SK-N-SH (cell line): ENCODE results near the gene DSE. TPM values are rescaled to one million over a fixed set of nuclear protein-coding genes. Genes with fewer than 3 reads are reported as not detected.
"Not testable (repeated sequence)": the region's sequence is repeated elsewhere in the genome, so short reads cannot be mapped to it uniquely, and the experiment has no call there.

Experiments
- CTCF ChIA-PET: fragments of 300-600, 350-600 bp; formaldehyde crosslinking; extraction: SDS; loops from one replicate; lab custom pipeline; 2021; lab: Yijun Ruan, JAX
- POLR2A ChIA-PET: fragments of 350-600 bp; sonication (Branson Sonifier 250); formaldehyde crosslinking; extraction: SDS; loops from one replicate; lab custom pipeline; 2020; ENCODE audit warnings: antibody characterized with exemption, inconsistent platforms; lab: Yijun Ruan, JAX
- DNase-seq: peaks from one replicate; pipeline ENCODE4 v3.0.0; 2012
- H2AFZ ChIP-seq: fragments of 200-600 bp; sonication (generic); 2 replicates; pipeline ENCODE4 v1.8.1; 2016; ENCODE audit warnings: antibody characterized with exemption, mild to moderate bottlenecking, low read depth
- H3F3A ChIP-seq: fragments of 200-600 bp; sonication (generic); replicated peaks from 2 replicates; pipeline ENCODE3; 2016; ENCODE audit warnings: antibody characterized with exemption, mild to moderate bottlenecking; ENCODE audit not compliant: insufficient read depth
- H3K27ac ChIP-seq, 2 experiments: fragments of 200-500 bp in 1 of 2; fragments of 200-600 bp in 1 of 2; sonication (Bioruptor generic) in 1 of 2; sonication (generic), shearing (Covaris generic) in 1 of 2; 2 replicates each; pipeline versions ENCODE4 v1.5.1 to v1.6.1; 2014 to 2016; ENCODE audit warnings: low read depth in 2 of 2, inconsistent platforms in 1 of 2, low read length in 1 of 2, mild to moderate bottlenecking in 1 of 2, mixed read lengths in 1 of 2
- H3K27me3 ChIP-seq: fragments of 200-600 bp; sonication (generic), shearing (Covaris generic); 2 replicates; pipeline ENCODE4 v1.6.1; 2016; ENCODE audit warnings: mixed run types; ENCODE audit not compliant: insufficient read depth
- H3K36me3 ChIP-seq, 2 experiments: fragments of 200-500 bp in 1 of 2; fragments of 200-600 bp in 1 of 2; sonication (Bioruptor generic) in 1 of 2; sonication (generic) in 1 of 2; replicated peaks in 1 of 2; 2 replicates each; pipeline versions ENCODE3 to v1.5.1; 2014 to 2016; ENCODE audit warnings: low read length in 1 of 2, mild to moderate bottlenecking in 1 of 2; ENCODE audit not compliant: insufficient read depth in 2 of 2, control insufficient read depth in 1 of 2
- H3K4me1 ChIP-seq, 2 experiments: fragments of 200-500 bp in 1 of 2; fragments of 200-600 bp in 1 of 2; sonication (Bioruptor generic) in 1 of 2; sonication (generic), shearing (Covaris generic) in 1 of 2; 2 replicates each; pipeline versions ENCODE4 v1.5.1 to v1.6.1; 2014 to 2016; ENCODE audit warnings: low read depth in 1 of 2, low read length in 1 of 2, mixed run types in 1 of 2; ENCODE audit not compliant: insufficient read depth in 2 of 2, control insufficient read depth in 1 of 2
- H3K4me2 ChIP-seq: fragments of 200-600 bp; sonication (generic), shearing (Covaris generic); 2 replicates; pipeline ENCODE4 v1.6.1; 2017; ENCODE audit warnings: mixed run types
- H3K4me3 ChIP-seq, 2 experiments: fragments of 200-500 bp in 1 of 2; fragments of 200-600 bp in 1 of 2; sonication (Bioruptor generic) in 1 of 2; sonication (generic), shearing (Covaris generic) in 1 of 2; 2 replicates each; pipeline versions ENCODE4 v1.5.1 to v1.8.1; 2014 to 2016; ENCODE audit warnings: low read depth in 2 of 2, inconsistent platforms in 1 of 2, low read length in 1 of 2, mild to moderate bottlenecking in 1 of 2, mixed read lengths in 1 of 2, moderate library complexity in 1 of 2
- H3K79me2 ChIP-seq: fragments of 200-600 bp; sonication (generic); 2 replicates; pipeline ENCODE4 v1.8.1; 2017; ENCODE audit warnings: mild to moderate bottlenecking; ENCODE audit not compliant: insufficient read depth
- H3K9ac ChIP-seq: fragments of 200-600 bp; sonication (generic); 2 replicates; pipeline ENCODE4 v1.6.1; 2017; ENCODE audit warnings: mixed run types
- H3K9me2 ChIP-seq: fragments of 200-600 bp; sonication (generic); 2 replicates; pipeline ENCODE4 v1.6.1; 2017; ENCODE audit warnings: mixed run types
- H3K9me3 ChIP-seq: fragments of 200-600 bp; sonication (generic); 2 replicates; pipeline ENCODE4 v1.6.1; 2017; ENCODE audit warnings: mixed run types, mild to moderate bottlenecking, moderate library complexity
- H4K20me1 ChIP-seq: fragments of 200-600 bp; sonication (generic); 2 replicates; pipeline ENCODE4 v1.6.1; 2017; ENCODE audit warnings: mild to moderate bottlenecking, mixed run types; ENCODE audit not compliant: insufficient read depth
- CHD2 ChIP-seq: fragments of 150-350 bp; IDR thresholded peaks from 2 replicates; pipeline ENCODE4 v1.6.1; 2018; ENCODE audit warnings: low read length; ENCODE audit not compliant: partially characterized antibody
- NFIC ChIP-seq: IDR thresholded peaks from 2 replicates; pipeline ENCODE4 v1.4.0; 2012; ENCODE audit warnings: borderline replicate concordance
- POLR2AphosphoS5 ChIP-seq: IDR thresholded peaks from 2 replicates; pipeline ENCODE4 v1.6.1; 2012; ENCODE audit warnings: low read depth, low read length
- RCOR1 ChIP-seq: fragments of 150-350 bp; IDR thresholded peaks from 2 replicates; pipeline ENCODE4 v1.6.1; 2017; ENCODE audit warnings: antibody characterized with exemption, low read length
- TCF12 ChIP-seq: IDR thresholded peaks from 2 replicates; pipeline ENCODE4 v1.4.0; 2012
- TEAD4 ChIP-seq: IDR thresholded peaks from 2 replicates; pipeline ENCODE4 v1.4.0; 2012; ENCODE audit warnings: mild to moderate bottlenecking, borderline replicate concordance; ENCODE audit not compliant: insufficient read depth
- WGBS: methylation state at CpG from one replicate; pipeline ENCODE4 v1.1.6; 2017; ENCODE audit warnings: low lambda C conversion rate; 5-methylcytosine and 5-hydroxymethylcytosine counted together
- polyA plus RNA-seq, 3 experiments: library from polyadenylated mRNA; depleted of rRNA; stranded (reverse); fragments of >200 nt; gene quantifications; 2 replicates each; pipeline ENCODE4 v1.2.3, GENCODE V29; 2012
- TF ChIP-seq, protein P1 (sequence below): IDR thresholded peaks from 2 replicates; pipeline ENCODE4; 2012

Gene DSE
- polyA plus RNA-seq, 1 of the 3 experiments (the other 2 are of a cell fraction): 12.7 TPM

- ChIA-PET CTCF (no interaction called here), POLR2A (no interaction called here)
- Histone ChIP-seq H3F3A (no peaks in the 10 kb centered on the region), H2AFZ (no peak overlapping the region), H4K20me1 (no peaks in the 10 kb centered on the region), H3K4me3 (no peak overlapping the region), H3K4me2 (no peak overlapping the region), H3K27me3 (no peaks in the 10 kb centered on the region), H3K9ac (no peak overlapping the region), H3K27ac (no peak overlapping the region), H3K4me1 (no peaks in the 10 kb centered on the region), H3K9me2 (no peaks in the 10 kb centered on the region), H3K36me3 (no peaks in the 10 kb centered on the region), H3K79me2 (no peaks in the 10 kb centered on the region), H3K9me3 (peaks cover 6% of the 10 kb centered on the region; the same call in 1 of the 2 replicates)
- TF ChIP-seq POLR2AphosphoS5: no peak
- TF ChIP-seq TCF12: no peak
- DNase-seq: no peak
- 83% methylated on average over 2 of the region's 2 CpGs for WGBS
Observed at GRCh38 chr6:116338943-116339342, 31.8 kb upstream of the DSE start.

DNA sequence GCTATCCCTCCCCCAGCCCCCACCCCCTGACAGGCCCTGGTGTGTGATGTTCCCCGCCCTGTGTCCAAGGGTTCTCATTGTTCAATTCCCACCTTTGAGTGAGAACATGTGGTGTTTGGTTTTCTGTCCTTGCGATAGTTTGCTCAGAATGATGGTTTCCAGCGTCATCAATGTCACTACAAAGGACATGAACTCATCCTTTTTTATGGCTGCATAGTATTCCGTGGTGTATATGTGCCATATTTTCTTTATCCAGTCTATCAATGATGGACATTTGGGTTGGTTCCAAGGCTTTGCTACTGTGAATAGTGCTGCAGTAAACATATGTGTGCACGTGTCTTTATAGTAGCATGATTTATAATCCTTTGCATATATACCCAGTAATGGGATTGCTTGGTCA, 30.1 kb upstream of the DSE start:
- H3K9me2 ChIP-seq, H3K9me3 ChIP-seq, H3K36me3 ChIP-seq, H3K4me1 ChIP-seq, CTCF ChIA-PET, H3K79me2 ChIP-seq, H4K20me1 ChIP-seq, H3F3A ChIP-seq, H3K27ac ChIP-seq, POLR2A ChIA-PET, H3K27me3 ChIP-seq, H3K9ac ChIP-seq, H3K4me2 ChIP-seq, H3K4me3 ChIP-seq, H2AFZ ChIP-seq, DNase-seq: not testable (repeated sequence)
- 85% methylated on average over 5 of the region's 5 CpGs for WGBS

- ChIA-PET CTCF (interaction anchor here (0.9 kb wide), 1 partner anchor 12 kb away, joined by 3 read pairs; no protein-coding TSS in a partner anchor), POLR2A (no interaction called here)
- DNase-seq: no peak
- TF ChIP-seq, protein P1, sequence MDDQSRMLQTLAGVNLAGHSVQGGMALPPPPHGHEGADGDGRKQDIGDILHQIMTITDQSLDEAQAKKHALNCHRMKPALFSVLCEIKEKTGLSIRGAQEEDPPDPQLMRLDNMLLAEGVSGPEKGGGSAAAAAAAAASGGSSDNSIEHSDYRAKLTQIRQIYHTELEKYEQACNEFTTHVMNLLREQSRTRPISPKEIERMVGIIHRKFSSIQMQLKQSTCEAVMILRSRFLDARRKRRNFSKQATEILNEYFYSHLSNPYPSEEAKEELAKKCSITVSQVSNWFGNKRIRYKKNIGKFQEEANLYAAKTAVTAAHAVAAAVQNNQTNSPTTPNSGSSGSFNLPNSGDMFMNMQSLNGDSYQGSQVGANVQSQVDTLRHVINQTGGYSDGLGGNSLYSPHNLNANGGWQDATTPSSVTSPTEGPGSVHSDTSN: no peak
- TF ChIP-seq NFIC: no peak
- Histone ChIP-seq H3K4me3 (no peak overlapping the region), H3K79me2 (no peaks in the 10 kb centered on the region), H2AFZ (no peak overlapping the region), H3K4me1 (peaks cover 0 to 8% of the 10 kb centered on the region in 2 experiments; a peak in 2 of 4 replicates), H3K9me2 (no peaks in the 10 kb centered on the region), H4K20me1 (no peaks in the 10 kb centered on the region), H3K9ac (no peak overlapping the region), H3F3A (peaks cover 5% of the 10 kb centered on the region), H3K4me2 (no peak overlapping the region), H3K27ac (no peak overlapping the region), H3K9me3 (no peaks in the 10 kb centered on the region), H3K27me3 (no peaks in the 10 kb centered on the region), H3K36me3 (no peaks in the 10 kb centered on the region)
- WGBS: 50% methylated on average over 1 of the region's 2 CpGs
Observed at GRCh38 chr6:116349216-116349615, 21.5 kb upstream of the DSE start.

- Histone ChIP-seq H3F3A (peaks cover 5% of the 10 kb centered on the region), H3K4me1 (peaks cover 0 to 8% of the 10 kb centered on the region in 2 experiments; a peak in 2 of 4 replicates), H3K9me3 (no peaks in the 10 kb centered on the region), H3K4me3 (no peak overlapping the region), H3K9me2 (no peaks in the 10 kb centered on the region), H2AFZ (no peak overlapping the region), H3K27me3 (no peaks in the 10 kb centered on the region), H3K27ac (no peak overlapping the region), H3K4me2 (no peak overlapping the region), H3K79me2 (no peaks in the 10 kb centered on the region), H3K9ac (no peak overlapping the region), H3K36me3 (no peaks in the 10 kb centered on the region), H4K20me1 (no peaks in the 10 kb centered on the region)
- ChIA-PET CTCF (interaction anchor here (0.7 kb wide), 2 partner anchors 278 to 294 kb away, joined by 3 read pairs; no protein-coding TSS in a partner anchor), POLR2A (no interaction called here)
- no peak for DNase-seq
- TF ChIP-seq RCOR1 (no peak), TEAD4 (no peak), CHD2 (no peak)
- WGBS: 71% methylated on average over 2 of the region's 2 CpGs
Observed at GRCh38 chr6:116351101-116351500, 19.6 kb upstream of the DSE start.
